ENCODE data around the gene MAPK7.

DNA sequence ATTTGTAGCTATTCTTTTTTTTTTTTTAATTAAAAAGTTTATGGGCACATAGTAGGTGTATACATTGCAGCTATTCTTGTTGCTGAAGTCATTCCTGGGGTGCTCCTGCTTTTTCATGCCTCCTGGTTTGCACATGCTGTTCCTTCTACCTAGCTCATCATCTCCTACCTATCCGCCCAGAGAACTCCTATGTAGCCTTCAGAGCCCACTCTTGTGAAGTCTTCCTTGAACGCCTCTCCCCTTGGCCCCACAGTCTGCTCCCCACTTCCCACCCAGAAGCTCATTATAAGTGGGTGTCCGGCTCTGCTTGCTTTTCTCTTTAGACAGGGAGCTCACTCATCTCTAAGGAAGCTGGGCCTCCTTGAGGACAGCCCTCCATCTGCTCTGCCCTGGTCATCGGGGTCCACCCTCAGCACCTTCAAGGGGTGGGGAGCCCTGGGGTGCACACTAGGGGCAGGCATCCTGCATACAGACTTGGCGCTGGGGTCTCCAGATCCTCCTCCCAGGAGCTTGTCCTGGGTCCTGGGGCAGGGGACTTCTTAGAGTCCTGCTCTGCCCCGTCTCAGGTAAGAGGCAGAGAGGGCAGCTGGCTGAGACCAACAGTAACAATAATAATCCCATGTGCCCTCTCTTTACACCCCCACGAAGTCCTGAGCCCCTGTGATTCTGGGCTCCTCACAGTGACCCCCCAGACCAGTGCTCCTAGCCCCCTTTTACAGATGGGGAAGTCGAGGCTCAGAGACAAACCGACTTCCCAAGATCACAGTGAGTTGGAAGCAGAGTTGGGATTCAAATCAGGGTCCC, 12.3 kb upstream of the MAPK7 start:
- TF ChIP-seq EZH2phosphoT487 (IDR thresholded peaks at IDR 0.05; ENCODE audit: insufficient read depth, low read depth) = no peak
- TF ChIP-seq EZH2 (IDR thresholded peaks at IDR 0.05; ENCODE audit: insufficient read depth, poor library complexity, severe bottlenecking) = no peak

All from GM23248 (cell line).